Activated B cell treated with CpG ODN at 0.5 μM for 24 hours (primary cell): ENCODE measurements around the gene RNF112. TPM values are rescaled to one million over a fixed set of nuclear protein-coding genes. Genes with fewer than 3 reads are reported as not detected.
"Not testable (repeated sequence)": the region's sequence is repeated elsewhere in the genome, so short reads cannot be mapped to it uniquely, and the experiment has no call there.

Source experiments
- ATAC-seq: fragments of 200-7000 bp; cut with Tn5 transposase; one replicate; pipeline ENCODE4 v1.10.0; 2021; ENCODE audit warnings: low read depth, mild to moderate bottlenecking, moderate library complexity
- CTCF ChIA-PET: fragments of 350-600 bp; sonication (Branson Sonifier 250); formaldehyde crosslinking; loops from one replicate; lab custom pipeline; 2021; ENCODE audit warnings: antibody characterized with exemption; lab: Charles Lee
- POLR2A ChIA-PET: fragments of 350-600 bp; sonication (Branson Sonifier 250); formaldehyde crosslinking; loops from one replicate; lab custom pipeline; 2021; ENCODE audit warnings: antibody characterized with exemption; lab: Charles Lee
- DNase-seq: peaks from one replicate; pipeline ENCODE4 v3.0.0; 2022
- H3K27ac Mint-ChIP-seq: one replicate; pipeline ENCODE4 v1.8.0; 2020; ENCODE audit warnings: mixed read lengths
- H3K27me3 Mint-ChIP-seq: one replicate; pipeline ENCODE4 v1.8.0; 2021; ENCODE audit warnings: mixed read lengths
- H3K36me3 Mint-ChIP-seq: one replicate; pipeline ENCODE4 v1.8.0; 2021; ENCODE audit warnings: low read depth, mixed read lengths
- H3K4me1 Mint-ChIP-seq: one replicate; pipeline ENCODE4 v1.8.0; 2021; ENCODE audit warnings: mixed read lengths
- H3K4me3 Mint-ChIP-seq: one replicate; pipeline ENCODE4 v1.8.0; 2020; ENCODE audit warnings: mild to moderate bottlenecking, mixed read lengths
- H3K9me3 Mint-ChIP-seq: one replicate; pipeline ENCODE4 v1.8.0; 2020; ENCODE audit warnings: mixed read lengths
- CTCF ChIP-seq: fragments of 200-600 bp; IDR thresholded peaks from one replicate; pipeline ENCODE4 v1.8.0; 2022; ENCODE audit warnings: antibody characterized with exemption, mild to moderate bottlenecking
- intact Hi-C: fragments of 100-400 bp; cut with micrococcal nuclease; formaldehyde crosslinking; loops from one replicate; pipeline ENCODE4 v1.15.1; 2024
- total RNA-seq: library from RNA; stranded (reverse); gene quantifications from 2 replicates; pipeline ENCODE4 v1.2.3, GENCODE V29; 2022

RNF112 gene
- total RNA-seq, 1 donor from 2014 or later: 0.51 TPM

DNA sequence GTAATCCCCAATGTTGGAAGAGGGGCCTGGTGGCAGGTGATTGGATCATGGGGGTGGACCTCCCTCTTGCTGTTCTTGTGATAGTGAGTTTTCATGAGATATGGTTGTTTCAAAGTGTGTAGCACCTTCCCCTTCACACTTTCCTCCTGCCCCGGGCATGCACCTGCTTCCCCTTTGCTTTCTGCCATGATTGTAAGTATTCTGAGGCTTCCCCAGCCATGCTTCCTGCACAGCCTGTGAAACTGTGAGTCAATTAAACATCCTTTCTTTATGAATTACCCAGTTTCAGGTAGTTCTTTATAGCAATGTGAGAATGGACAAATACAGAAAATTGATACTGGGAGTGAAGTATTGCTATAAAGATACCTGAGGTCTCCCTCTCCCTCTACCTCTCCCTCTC, 29.4 kb downstream of the RNF112 start:
- Mint-ChIP-seq H3K9me3 (peaks cover 10% of the 10 kb centered on the region), H3K36me3 (no peaks in the 10 kb centered on the region), H3K27ac (no peak overlapping the region), H3K4me1 (no peaks in the 10 kb centered on the region), H3K27me3 (peaks cover 7% of the 10 kb centered on the region), H3K4me3 (no peak overlapping the region)
- DNase-seq: no peak
- ChIA-PET CTCF (no interaction called here), POLR2A (no interaction called here)
- intact Hi-C loops: no loop called here
- ATAC-seq: no peak
- no peak for TF ChIP-seq CTCF

DNA sequence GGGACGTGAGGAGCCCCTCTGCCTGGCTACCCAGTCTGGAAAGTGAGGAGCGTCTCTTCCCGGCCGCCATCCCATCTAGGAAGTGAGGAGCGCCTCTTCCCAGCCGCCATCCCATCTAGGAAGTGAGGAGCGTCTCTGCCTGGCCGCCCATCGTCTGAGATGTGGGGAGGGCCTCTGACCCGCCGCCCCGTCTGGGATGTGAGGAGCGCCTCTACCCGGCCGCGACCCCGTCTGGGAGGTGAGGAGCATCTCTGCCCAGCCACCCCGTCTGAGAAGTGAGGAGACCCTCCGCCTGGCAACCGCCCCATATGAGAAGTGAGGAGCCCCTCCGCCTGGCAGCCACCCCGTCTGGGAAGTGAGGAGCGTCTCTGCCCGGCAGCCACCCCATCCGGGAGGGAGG, 30.3 kb downstream of the RNF112 start:
- DNase-seq, H3K4me3 Mint-ChIP-seq, H3K4me1 Mint-ChIP-seq, POLR2A ChIA-PET, H3K9me3 Mint-ChIP-seq, H3K27me3 Mint-ChIP-seq, H3K36me3 Mint-ChIP-seq, intact Hi-C loops, ATAC-seq, CTCF ChIA-PET, H3K27ac Mint-ChIP-seq: not testable (repeated sequence)

- intact Hi-C loops: no loop called here
- Mint-ChIP-seq H3K4me3 (no peak overlapping the region), H3K36me3 (no peaks in the 10 kb centered on the region), H3K27me3 (peaks cover 10% of the 10 kb centered on the region), H3K9me3 (peaks cover 10% of the 10 kb centered on the region), H3K27ac (no peak overlapping the region), H3K4me1 (peaks cover 5% of the 10 kb centered on the region)
- TF ChIP-seq CTCF: no peak
- ATAC-seq: no peak
- ChIA-PET POLR2A (no interaction called here), CTCF (interaction anchor here (1.0 kb wide), 1 partner anchor 80 kb away, joined by 3 read pairs; the partner anchor contains the start of gene B9D1)
- DNase-seq: no peak
Measured at GRCh38 chr17:19442731-19443130, 31.7 kb downstream of the RNF112 start.

GRCh38 chr17:19443148-19443547, 32.1 kb downstream of the RNF112 start:
- peaks cover 10% of the 10 kb centered on the region for H3K27me3 Mint-ChIP-seq
- peaks cover 10% of the 10 kb centered on the region for H3K9me3 Mint-ChIP-seq
- DNase-seq (no peak), ATAC-seq (no peak)
- POLR2A ChIA-PET: no interaction called here
- TF ChIP-seq CTCF: no peak
- no peak overlapping the region for H3K4me3 Mint-ChIP-seq
- H3K36me3 Mint-ChIP-seq: no peaks in the 10 kb centered on the region
- H3K4me1 Mint-ChIP-seq: peaks cover 5% of the 10 kb centered on the region
- CTCF ChIA-PET: interaction anchor here (1.0 kb wide), 1 partner anchor 80 kb away, joined by 3 read pairs; the partner anchor contains the start of gene B9D1
- intact Hi-C loops: no loop called here
- no peak overlapping the region for H3K27ac Mint-ChIP-seq

GRCh38 chr17:19445105-19445504, 34.1 kb downstream of the RNF112 start:
- H3K27ac Mint-ChIP-seq: no peak overlapping the region
- H3K9me3 Mint-ChIP-seq: peaks cover 10% of the 10 kb centered on the region
- ChIA-PET CTCF (interaction anchor here (0.7 to 6.1 kb wide), 2 partner anchors 83 to 1537 kb away, joined by 3 to 76 read pairs; partner anchors contain the start of gene B9D1), POLR2A (no interaction called here)
- H3K4me1 Mint-ChIP-seq: peaks cover 5% of the 10 kb centered on the region
- no peak overlapping the region for H3K4me3 Mint-ChIP-seq
- ATAC-seq: no peak
- H3K27me3 Mint-ChIP-seq: peaks cover 17% of the 10 kb centered on the region
- no peak for TF ChIP-seq CTCF
- H3K36me3 Mint-ChIP-seq: no peaks in the 10 kb centered on the region
- no peak for DNase-seq
- intact Hi-C loops: loop anchor here (5.0 kb wide), 1 partner anchor 68 kb away; the partner anchor contains the start of gene MAPK7

GRCh38 chr17:19446577-19446976, 35.5 kb downstream of the RNF112 start:
- CTCF ChIA-PET: interaction anchor here (0.7 to 6.1 kb wide), 12 partner anchors 10 to 320 kb away, joined by 3 to 76 read pairs (median 6); partner anchors contain the start of genes B9D1 and MAPK7
- peaks cover 17% of the 10 kb centered on the region for H3K27me3 Mint-ChIP-seq
- DNase-seq, H3K27ac Mint-ChIP-seq, H3K36me3 Mint-ChIP-seq, ATAC-seq, H3K4me1 Mint-ChIP-seq, H3K4me3 Mint-ChIP-seq, H3K9me3 Mint-ChIP-seq: not testable (repeated sequence)
- intact Hi-C loops: loop anchor here (5.0 kb wide), 1 partner anchor 69 kb away; the partner anchor contains the start of gene MAPK7
- POLR2A ChIA-PET: interaction anchor here (2.0 kb wide), 1 partner anchor 84 kb away, joined by 6 read pairs; the partner anchor contains the start of gene B9D1
